ENCODE results near the gene ADCYAP1R1.

DNA sequence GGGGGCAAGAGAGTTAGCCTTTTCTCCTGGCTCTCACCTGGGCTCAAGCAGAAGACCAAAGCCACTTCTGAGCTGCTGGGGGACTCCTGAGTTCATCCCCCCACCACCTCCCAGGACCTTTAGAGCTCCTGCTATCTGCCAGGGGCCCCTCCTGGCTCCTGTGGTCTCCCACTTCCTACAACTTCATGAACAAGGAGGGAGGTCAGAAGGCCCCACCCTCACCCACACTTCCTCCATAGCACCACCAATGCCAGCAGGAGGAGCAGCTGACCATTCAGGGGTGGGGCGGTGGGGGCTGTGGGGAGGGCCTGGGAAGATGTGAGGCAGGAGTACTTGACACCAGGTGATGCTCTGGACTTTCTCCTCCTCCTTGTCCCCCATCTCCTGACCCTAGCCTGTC is 32.6 kb upstream of the ADCYAP1R1 start:
- TF ChIP-seq, protein P1, sequence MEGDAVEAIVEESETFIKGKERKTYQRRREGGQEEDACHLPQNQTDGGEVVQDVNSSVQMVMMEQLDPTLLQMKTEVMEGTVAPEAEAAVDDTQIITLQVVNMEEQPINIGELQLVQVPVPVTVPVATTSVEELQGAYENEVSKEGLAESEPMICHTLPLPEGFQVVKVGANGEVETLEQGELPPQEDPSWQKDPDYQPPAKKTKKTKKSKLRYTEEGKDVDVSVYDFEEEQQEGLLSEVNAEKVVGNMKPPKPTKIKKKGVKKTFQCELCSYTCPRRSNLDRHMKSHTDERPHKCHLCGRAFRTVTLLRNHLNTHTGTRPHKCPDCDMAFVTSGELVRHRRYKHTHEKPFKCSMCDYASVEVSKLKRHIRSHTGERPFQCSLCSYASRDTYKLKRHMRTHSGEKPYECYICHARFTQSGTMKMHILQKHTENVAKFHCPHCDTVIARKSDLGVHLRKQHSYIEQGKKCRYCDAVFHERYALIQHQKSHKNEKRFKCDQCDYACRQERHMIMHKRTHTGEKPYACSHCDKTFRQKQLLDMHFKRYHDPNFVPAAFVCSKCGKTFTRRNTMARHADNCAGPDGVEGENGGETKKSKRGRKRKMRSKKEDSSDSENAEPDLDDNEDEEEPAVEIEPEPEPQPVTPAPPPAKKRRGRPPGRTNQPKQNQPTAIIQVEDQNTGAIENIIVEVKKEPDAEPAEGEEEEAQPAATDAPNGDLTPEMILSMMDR (IDR thresholded peaks at IDR 0.05) = no peak
- no peak for TF ChIP-seq POLR2A (IDR thresholded peaks at IDR 0.05)
